ENCODE measurements around the gene CEP350. TPM values are rescaled to one million over a fixed set of nuclear protein-coding genes. Genes with fewer than 3 reads are reported as not detected.

CEP350 gene
- total RNA-seq, 1 donor from 2014 or later: 42.2 TPM

DNA sequence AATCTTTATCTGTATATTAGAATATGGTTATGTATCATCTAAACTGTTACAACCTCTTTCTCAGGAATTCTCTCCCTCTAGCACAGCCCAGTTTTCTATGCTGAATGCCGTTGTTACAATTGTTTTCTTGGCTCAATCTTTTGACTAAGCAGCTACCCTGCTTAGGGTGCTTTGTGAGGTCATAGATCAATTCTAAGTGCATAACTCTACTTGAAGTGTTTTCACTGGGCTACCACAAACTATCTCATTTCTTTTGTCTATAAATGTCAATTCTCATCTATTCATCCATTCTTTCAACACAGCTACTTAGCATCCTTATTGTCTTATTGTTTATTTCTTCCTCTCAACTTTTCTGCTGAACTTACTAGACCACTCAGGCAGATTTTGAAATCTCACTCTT lies 77.1 kb downstream of the CEP350 start:
- no peak for TF ChIP-seq CTCF (IDR thresholded peaks at IDR 0.05)
- no peak overlapping the region for H3K4me3 Mint-ChIP-seq (ENCODE audit: unreplicated experiment)
- peaks cover 20% of the 10 kb centered on the region for H3K36me3 Mint-ChIP-seq (ENCODE audit: unreplicated experiment)
- H3K9me3 Mint-ChIP-seq (ENCODE audit: unreplicated experiment): no peaks in the 10 kb centered on the region
- H3K27ac Mint-ChIP-seq (ENCODE audit: unreplicated experiment): no peak overlapping the region
- DNase-seq (ENCODE audit: extremely low spot score, unreplicated experiment): no peak
- peaks cover 48% of the 10 kb centered on the region for H3K4me1 Mint-ChIP-seq (ENCODE audit: unreplicated experiment)
- no peaks in the 10 kb centered on the region for H3K27me3 Mint-ChIP-seq (ENCODE audit: unreplicated experiment)

- no peak overlapping the region for H3K4me3 Mint-ChIP-seq (ENCODE audit: unreplicated experiment)
- H3K27ac Mint-ChIP-seq (ENCODE audit: unreplicated experiment): peak overlapping the region; percentile 52
- peaks cover 29% of the 10 kb centered on the region for H3K36me3 Mint-ChIP-seq (ENCODE audit: unreplicated experiment)
- no peak for TF ChIP-seq CTCF (IDR thresholded peaks at IDR 0.05)
- no peaks in the 10 kb centered on the region for H3K27me3 Mint-ChIP-seq (ENCODE audit: unreplicated experiment)
- H3K4me1 Mint-ChIP-seq (ENCODE audit: unreplicated experiment): peaks cover 35% of the 10 kb centered on the region
- no peak for DNase-seq (ENCODE audit: extremely low spot score, unreplicated experiment)
- no peaks in the 10 kb centered on the region for H3K9me3 Mint-ChIP-seq (ENCODE audit: unreplicated experiment)
Observed at GRCh38 chr1:180033390-180033789, 78.8 kb downstream of the CEP350 start.

GRCh38 chr1:180040034-180040433 lies 85.4 kb downstream of the CEP350 start:
- Mint-ChIP-seq H3K27ac (ENCODE audit: unreplicated experiment) (peak overlapping the region; percentile 24), H3K9me3 (ENCODE audit: unreplicated experiment) (no peaks in the 10 kb centered on the region), H3K27me3 (ENCODE audit: unreplicated experiment) (no peaks in the 10 kb centered on the region), H3K4me1 (ENCODE audit: unreplicated experiment) (peaks cover 23% of the 10 kb centered on the region), H3K36me3 (ENCODE audit: unreplicated experiment) (peaks cover 50% of the 10 kb centered on the region), H3K4me3 (ENCODE audit: unreplicated experiment) (no peak overlapping the region)
- TF ChIP-seq CTCF (IDR thresholded peaks at IDR 0.05): no peak
- no peak for DNase-seq (ENCODE audit: extremely low spot score, unreplicated experiment)

- H3K27me3 Mint-ChIP-seq (ENCODE audit: unreplicated experiment): no peaks in the 10 kb centered on the region
Observed at GRCh38 chr1:180041582-180041981, 87.0 kb downstream of the CEP350 start.

GRCh38 chr1:180042988-180043622 lies 88.5 kb downstream of the CEP350 start:
- no peak for TF ChIP-seq CTCF (IDR thresholded peaks at IDR 0.05)
- no peaks in the 10 kb centered on the region for H3K9me3 Mint-ChIP-seq (ENCODE audit: unreplicated experiment)
- peaks cover 49% of the 10 kb centered on the region for H3K36me3 Mint-ChIP-seq (ENCODE audit: unreplicated experiment)
- H3K27me3 Mint-ChIP-seq (ENCODE audit: unreplicated experiment): no peaks in the 10 kb centered on the region
- H3K4me3 Mint-ChIP-seq (ENCODE audit: unreplicated experiment): no peak overlapping the region
- peaks cover 23% of the 10 kb centered on the region for H3K4me1 Mint-ChIP-seq (ENCODE audit: unreplicated experiment)
- no peak for DNase-seq (ENCODE audit: extremely low spot score, unreplicated experiment)
- H3K27ac Mint-ChIP-seq (ENCODE audit: unreplicated experiment): peak overlapping the region; percentile 67

More at GRCh38 chr1:180041582-180041981, 87.0 kb downstream of the CEP350 start:
- no peak for DNase-seq (ENCODE audit: extremely low spot score, unreplicated experiment)
- H3K27ac Mint-ChIP-seq (ENCODE audit: unreplicated experiment): no peak overlapping the region
- no peak overlapping the region for H3K4me3 Mint-ChIP-seq (ENCODE audit: unreplicated experiment)
- H3K9me3 Mint-ChIP-seq (ENCODE audit: unreplicated experiment): no peaks in the 10 kb centered on the region
- peaks cover 53% of the 10 kb centered on the region for H3K36me3 Mint-ChIP-seq (ENCODE audit: unreplicated experiment)
- H3K4me1 Mint-ChIP-seq (ENCODE audit: unreplicated experiment): peaks cover 23% of the 10 kb centered on the region
- TF ChIP-seq CTCF (IDR thresholded peaks at IDR 0.05): no peak

Data from osteocyte (in vitro differentiated cells).